Measurements from ENCODE around the gene ORC3.
A peak's percentile ranks its signal among the peaks of the same experiment; 100 is the strongest.

The ORC3 gene

GRCh38 chr6:87669051-87669450 is 79.1 kb downstream of the ORC3 start:
- H3K27ac ChIP-seq: no peak overlapping the region
- TF ChIP-seq CTCF (IDR thresholded peaks at IDR 0.05) (no peak), ZFX (IDR thresholded peaks at IDR 0.05; ENCODE audit: borderline replicate concordance) (no peak)

GRCh38 chr6:87670707-87671106 is 80.8 kb downstream of the ORC3 start:
- TF ChIP-seq ZFX (IDR thresholded peaks at IDR 0.05; ENCODE audit: borderline replicate concordance) (no peak), CTCF (IDR thresholded peaks at IDR 0.05) (no peak)
- H3K27ac ChIP-seq: no peak overlapping the region

GRCh38 chr6:87671555-87672029 is 81.7 kb downstream of the ORC3 start:
- no peak overlapping the region for H3K27ac ChIP-seq

GRCh38 chr6:87672641-87673040 is 82.7 kb downstream of the ORC3 start:
- TF ChIP-seq CTCF (IDR thresholded peaks at IDR 0.05): no peak
- no peak for TF ChIP-seq ZFX (IDR thresholded peaks at IDR 0.05; ENCODE audit: borderline replicate concordance)
- H3K27ac ChIP-seq: no peak overlapping the region

More at GRCh38 chr6:87671555-87672029, 81.7 kb downstream of the ORC3 start:
- TF ChIP-seq CTCF (IDR thresholded peaks at IDR 0.05): no peak
- no peak for TF ChIP-seq ZFX (IDR thresholded peaks at IDR 0.05; ENCODE audit: borderline replicate concordance)

- H3K27ac ChIP-seq: no peak overlapping the region
- TF ChIP-seq CTCF (IDR thresholded peaks at IDR 0.05) (no peak), ZFX (IDR thresholded peaks at IDR 0.05; ENCODE audit: borderline replicate concordance) (no peak)
Observed at GRCh38 chr6:87673237-87673636, 83.3 kb downstream of the ORC3 start.

- TF ChIP-seq CTCF (IDR thresholded peaks at IDR 0.05) (no peak), ZFX (IDR thresholded peaks at IDR 0.05; ENCODE audit: borderline replicate concordance) (no peak)
- H3K27ac ChIP-seq: no peak overlapping the region
Observed at GRCh38 chr6:87674290-87674689, 84.4 kb downstream of the ORC3 start.

- no peak for TF ChIP-seq CTCF (IDR thresholded peaks at IDR 0.05)
- TF ChIP-seq ZFX (IDR thresholded peaks at IDR 0.05; ENCODE audit: borderline replicate concordance): no peak
- peak overlapping the region; percentile 47 for H3K27ac ChIP-seq
Observed at GRCh38 chr6:87675004-87675681, 85.2 kb downstream of the ORC3 start.

Data from 22Rv1 (cell line).